Measurements from ENCODE around the gene MAGI1.

Gene MAGI1

DNA sequence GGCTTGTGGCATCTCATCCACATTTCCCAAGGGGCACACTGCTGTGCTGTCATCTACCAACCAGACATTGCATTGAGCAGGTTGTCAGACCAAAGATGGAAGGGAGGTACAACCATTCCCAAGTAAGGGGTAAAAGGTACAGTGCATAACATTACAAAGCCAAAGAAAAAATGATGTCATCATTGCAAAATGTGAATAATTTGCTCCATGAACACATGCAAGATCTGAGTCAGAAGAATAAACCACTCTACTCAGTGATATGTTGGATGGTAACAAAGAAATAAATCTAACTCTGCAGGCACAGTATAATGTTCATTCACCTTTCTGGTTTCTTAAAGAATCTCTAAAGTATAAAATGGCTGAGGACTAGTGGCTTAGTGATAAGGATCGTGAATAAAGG, 202.7 kb downstream of the MAGI1 start:
- H3K4ac ChIP-seq (ENCODE audit: low read depth, low read length): no peak overlapping the region
- H2BK120ac ChIP-seq (ENCODE audit: low read depth, low read length): peak overlapping the region; percentile 94
- H2AK5ac ChIP-seq (ENCODE audit: low read length): no peak overlapping the region
- H3K23ac ChIP-seq (ENCODE audit: low read length): no peak overlapping the region
- no peak overlapping the region for H3K9ac ChIP-seq (ENCODE audit: low read length)
- no peak overlapping the region for H3K4me3 ChIP-seq (ENCODE audit: low read length)
- no peak overlapping the region for H2BK5ac ChIP-seq (ENCODE audit: low read length)
- H3K4me1 ChIP-seq (ENCODE audit: control insufficient read depth, low read depth, low read length): peaks cover 7% of the 10 kb centered on the region
- no peak overlapping the region for H3K56ac ChIP-seq (ENCODE audit: low read length)
- peak; percentile 51 for DNase-seq
- H3K27me3 ChIP-seq (ENCODE audit: insufficient read depth, low read length, poor library complexity): no peaks in the 10 kb centered on the region
- H3K79me1 ChIP-seq (ENCODE audit: low read length): no peaks in the 10 kb centered on the region
- no CpG with 5 or more reads among the region's 1 CpG for WGBS (ENCODE audit: extremely low coverage, insufficient coverage, low lambda C conversion rate)
- no peaks in the 10 kb centered on the region for H3K79me2 ChIP-seq (ENCODE audit: control insufficient read depth, insufficient read depth, low read length)
- no peaks in the 10 kb centered on the region for H3K36me3 ChIP-seq (ENCODE audit: control insufficient read depth, insufficient read depth, low read length)
- H3K27ac ChIP-seq (ENCODE audit: low read depth, low read length): no peak overlapping the region
- H3K18ac ChIP-seq (ENCODE audit: low read length): peak overlapping the region; percentile 76
- H4K5ac ChIP-seq (ENCODE audit: low read length): no peak overlapping the region
- peak overlapping the region; percentile 87 for H2BK15ac ChIP-seq (replicated peaks; ENCODE audit: low read depth)
- H4K8ac ChIP-seq (ENCODE audit: low read depth, low read length): peak overlapping the region; percentile 42
- no peak overlapping the region for H3K4me2 ChIP-seq (ENCODE audit: low read length)

DNA sequence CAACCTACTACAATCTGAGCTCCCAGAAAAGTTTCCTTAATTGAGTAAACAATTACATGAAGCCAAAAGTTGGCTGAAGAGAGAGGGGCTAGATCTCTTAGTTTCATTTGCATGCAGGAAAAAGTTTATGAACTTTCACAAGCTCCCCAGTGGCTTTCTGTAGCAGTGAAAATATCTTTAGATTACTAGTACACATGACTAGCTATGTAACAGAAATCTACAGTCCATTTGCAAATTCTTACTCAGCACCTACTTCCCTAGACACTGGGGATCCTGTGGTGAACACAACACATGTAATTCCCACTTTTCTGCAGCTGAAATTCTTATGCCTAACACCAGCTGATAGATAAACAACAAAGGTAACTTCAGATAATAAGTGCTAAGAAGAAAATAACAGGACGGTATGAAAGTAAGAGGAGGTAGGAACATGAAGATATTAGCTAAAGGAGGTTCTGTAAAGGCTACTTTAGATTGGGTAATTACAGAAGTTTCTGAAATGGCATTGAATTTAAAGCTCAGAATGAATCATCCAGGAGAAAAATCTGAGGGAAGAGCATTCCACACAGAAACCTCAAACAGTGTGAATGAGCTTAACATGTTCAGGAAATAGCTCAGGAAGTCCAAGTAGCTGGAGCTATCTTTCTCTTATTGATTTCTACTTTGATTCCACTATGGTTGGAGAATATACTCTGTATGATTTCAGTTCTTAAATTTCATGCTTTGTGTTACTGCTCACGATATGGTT, 204.8 kb downstream of the MAGI1 start:
- H3K4me1 ChIP-seq (ENCODE audit: control insufficient read depth, low read depth, low read length): peaks cover 8% of the 10 kb centered on the region

DNA sequence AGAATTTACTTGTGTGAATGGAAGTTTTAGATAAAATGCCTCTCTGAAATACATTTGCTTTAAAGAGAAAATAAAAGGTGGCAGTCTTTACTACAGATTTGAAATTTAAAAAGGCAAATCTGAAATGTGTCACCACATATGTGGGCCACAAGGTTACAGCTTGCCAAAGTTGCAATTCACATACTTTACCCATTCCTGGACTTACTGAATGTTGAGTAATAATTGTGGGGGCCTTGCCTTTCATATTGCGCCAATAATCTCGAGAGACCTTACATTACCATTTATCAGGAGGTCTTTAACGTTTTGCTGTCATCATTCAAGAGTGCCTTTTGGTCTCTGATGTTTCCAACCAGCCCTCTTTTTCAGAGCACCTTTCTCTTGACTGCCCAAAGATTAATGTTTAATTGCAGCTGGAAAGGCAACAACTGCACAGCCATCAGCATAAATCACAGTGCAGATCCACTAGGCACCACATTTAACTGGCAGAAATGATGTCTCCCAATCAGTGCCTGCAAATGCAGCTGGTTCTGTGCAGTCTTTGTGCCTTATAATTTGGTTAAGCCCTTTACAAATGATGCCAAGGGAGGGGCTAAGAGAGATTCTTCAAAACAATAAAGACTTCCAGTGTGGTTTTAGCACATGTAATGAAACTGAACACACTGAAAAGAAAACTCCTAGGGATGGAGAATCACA, 206.8 kb downstream of the MAGI1 start:
- no peak for DNase-seq
- H3K36me3 ChIP-seq (ENCODE audit: control insufficient read depth, insufficient read depth, low read length): no peaks in the 10 kb centered on the region
- H3K4me3 ChIP-seq (ENCODE audit: low read length): no peak overlapping the region
- no peaks in the 10 kb centered on the region for H3K27me3 ChIP-seq (ENCODE audit: insufficient read depth, low read length, poor library complexity)
- peaks cover 8% of the 10 kb centered on the region for H3K4me1 ChIP-seq (ENCODE audit: control insufficient read depth, low read depth, low read length)
- no peak overlapping the region for H3K4me2 ChIP-seq (ENCODE audit: low read length)
- H3K9ac ChIP-seq (ENCODE audit: low read length): no peak overlapping the region
- H3K27ac ChIP-seq (ENCODE audit: low read depth, low read length): no peak overlapping the region
- peaks cover 3% of the 10 kb centered on the region for H3K79me1 ChIP-seq (ENCODE audit: low read length)
- H2BK120ac ChIP-seq (ENCODE audit: low read depth, low read length): no peak overlapping the region
- no peak overlapping the region for H2AK5ac ChIP-seq (ENCODE audit: low read length)
- H2BK15ac ChIP-seq (replicated peaks; ENCODE audit: low read depth): peak overlapping the region; percentile 85
- no peak overlapping the region for H3K23ac ChIP-seq (ENCODE audit: low read length)
- WGBS (ENCODE audit: extremely low coverage, insufficient coverage, low lambda C conversion rate): no CpG with 5 or more reads among the region's 3 CpGs
- peak overlapping the region; percentile 8 for H3K18ac ChIP-seq (ENCODE audit: low read length)
- H3K79me2 ChIP-seq (ENCODE audit: control insufficient read depth, insufficient read depth, low read length): peaks cover 5% of the 10 kb centered on the region
- no peak overlapping the region for H2BK5ac ChIP-seq (ENCODE audit: low read length)
- H4K5ac ChIP-seq (ENCODE audit: low read length): no peak overlapping the region
- H3K4ac ChIP-seq (ENCODE audit: low read depth, low read length): no peak overlapping the region
- no peak overlapping the region for H4K8ac ChIP-seq (ENCODE audit: low read depth, low read length)
- H3K56ac ChIP-seq (ENCODE audit: low read length): no peak overlapping the region

More for the DNA sequence above, 204.8 kb downstream of the MAGI1 start:
- Histone ChIP-seq H3K9ac (ENCODE audit: low read length) (no peak overlapping the region), H2BK15ac (replicated peaks; ENCODE audit: low read depth) (no peak overlapping the region), H3K56ac (ENCODE audit: low read length) (no peak overlapping the region), H4K8ac (ENCODE audit: low read depth, low read length) (no peak overlapping the region), H3K4ac (ENCODE audit: low read depth, low read length) (peak overlapping the region; percentile 36), H3K79me1 (ENCODE audit: low read length) (no peaks in the 10 kb centered on the region), H3K18ac (ENCODE audit: low read length) (peak overlapping the region; percentile 95), H3K36me3 (ENCODE audit: control insufficient read depth, insufficient read depth, low read length) (no peaks in the 10 kb centered on the region), H3K4me3 (ENCODE audit: low read length) (no peak overlapping the region), H3K27me3 (ENCODE audit: insufficient read depth, low read length, poor library complexity) (no peaks in the 10 kb centered on the region), H3K4me2 (ENCODE audit: low read length) (no peak overlapping the region), H2BK120ac (ENCODE audit: low read depth, low read length) (no peak overlapping the region), H3K79me2 (ENCODE audit: control insufficient read depth, insufficient read depth, low read length) (no peaks in the 10 kb centered on the region), H2AK5ac (ENCODE audit: low read length) (no peak overlapping the region), H3K27ac (ENCODE audit: low read depth, low read length) (peak overlapping the region; percentile 36), H2BK5ac (ENCODE audit: low read length) (no peak overlapping the region), H3K23ac (ENCODE audit: low read length) (no peak overlapping the region), H4K5ac (ENCODE audit: low read length) (no peak overlapping the region)
- no CpG with 5 or more reads among the region's 2 CpGs for WGBS (ENCODE audit: extremely low coverage, insufficient coverage, low lambda C conversion rate)
- peak; percentile 85 for DNase-seq

DNA sequence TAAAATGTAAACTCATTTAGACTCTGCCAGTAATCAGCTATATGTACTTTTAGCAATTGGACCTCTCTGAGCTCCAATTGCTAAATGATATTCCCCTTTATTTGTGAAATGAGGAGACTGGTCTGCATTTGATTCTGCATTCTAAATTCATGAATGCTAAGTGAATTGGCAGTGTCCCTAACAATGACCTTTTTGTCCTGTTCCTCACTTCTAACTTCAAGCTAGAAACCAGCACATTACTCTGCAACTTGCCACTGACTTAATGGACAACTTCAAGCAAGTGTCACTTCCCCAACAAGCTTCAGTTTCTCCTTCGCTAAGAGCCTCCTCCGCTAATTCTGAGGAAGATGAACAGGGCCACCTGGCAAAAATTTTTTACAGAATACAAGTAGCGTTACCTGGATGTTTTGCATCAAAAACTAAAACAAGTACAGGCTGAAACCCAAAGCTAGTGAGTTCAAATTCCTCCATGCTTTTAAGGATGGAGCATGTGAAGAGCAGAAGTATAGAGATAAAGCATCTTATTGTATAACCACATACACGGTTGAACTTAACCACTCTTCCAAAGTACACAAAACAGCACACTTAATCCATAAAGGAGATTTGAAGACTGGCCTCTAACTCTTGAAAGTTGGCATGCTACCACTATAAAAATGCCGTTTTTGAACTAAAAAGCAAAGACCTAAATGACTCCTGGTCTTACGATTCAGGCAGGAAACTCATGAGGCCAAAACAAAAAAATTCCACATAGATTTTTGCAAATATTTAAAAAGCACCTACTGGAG, 207.6 kb downstream of the MAGI1 start:
- Histone ChIP-seq H3K4me2 (ENCODE audit: low read length) (no peak overlapping the region), H4K8ac (ENCODE audit: low read depth, low read length) (no peak overlapping the region), H3K4me3 (ENCODE audit: low read length) (no peak overlapping the region), H3K23ac (ENCODE audit: low read length) (no peak overlapping the region), H3K36me3 (ENCODE audit: control insufficient read depth, insufficient read depth, low read length) (no peaks in the 10 kb centered on the region), H4K5ac (ENCODE audit: low read length) (no peak overlapping the region), H3K79me2 (ENCODE audit: control insufficient read depth, insufficient read depth, low read length) (peaks cover 5% of the 10 kb centered on the region), H2BK5ac (ENCODE audit: low read length) (no peak overlapping the region), H3K9ac (ENCODE audit: low read length) (no peak overlapping the region), H3K4me1 (ENCODE audit: control insufficient read depth, low read depth, low read length) (peaks cover 8% of the 10 kb centered on the region), H3K27me3 (ENCODE audit: insufficient read depth, low read length, poor library complexity) (no peaks in the 10 kb centered on the region), H3K27ac (ENCODE audit: low read depth, low read length) (no peak overlapping the region), H3K56ac (ENCODE audit: low read length) (no peak overlapping the region), H2AK5ac (ENCODE audit: low read length) (no peak overlapping the region), H2BK15ac (replicated peaks; ENCODE audit: low read depth) (peak overlapping the region; percentile 85), H3K18ac (ENCODE audit: low read length) (no peak overlapping the region), H2BK120ac (ENCODE audit: low read depth, low read length) (no peak overlapping the region), H3K4ac (ENCODE audit: low read depth, low read length) (no peak overlapping the region), H3K79me1 (ENCODE audit: low read length) (peaks cover 3% of the 10 kb centered on the region)
- DNase-seq: no peak
- WGBS (ENCODE audit: extremely low coverage, insufficient coverage, low lambda C conversion rate): no CpG with 5 or more reads among the region's 6 CpGs

DNA sequence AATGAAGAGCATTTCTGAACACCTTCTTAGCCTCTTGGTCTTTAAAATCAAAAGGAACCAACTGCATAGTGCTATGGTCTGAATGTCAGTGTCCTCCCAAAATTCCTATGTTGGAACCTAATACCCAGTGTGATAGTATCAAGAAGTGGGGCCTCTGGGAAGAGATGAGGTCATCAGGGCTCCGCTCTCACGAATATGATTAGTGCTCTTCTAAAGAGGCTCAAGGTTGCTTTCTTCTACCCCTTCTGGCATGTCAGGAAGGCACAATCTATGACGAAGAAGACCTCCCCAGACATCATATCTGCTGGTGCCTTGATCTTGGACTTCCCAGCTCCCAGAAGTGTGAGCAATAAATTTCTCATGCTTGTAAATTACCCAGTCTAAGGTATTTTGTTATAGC, 209.5 kb downstream of the MAGI1 start:
- no peak overlapping the region for H3K4me3 ChIP-seq (ENCODE audit: low read length)
- no peak overlapping the region for H3K4me2 ChIP-seq (ENCODE audit: low read length)
- H3K4me1 ChIP-seq (ENCODE audit: control insufficient read depth, low read depth, low read length): peaks cover 2% of the 10 kb centered on the region
- no peak overlapping the region for H2BK120ac ChIP-seq (ENCODE audit: low read depth, low read length)
- peaks cover 5% of the 10 kb centered on the region for H3K79me2 ChIP-seq (ENCODE audit: control insufficient read depth, insufficient read depth, low read length)
- H3K27ac ChIP-seq (ENCODE audit: low read depth, low read length): no peak overlapping the region
- DNase-seq: peak; percentile 88
- no peak overlapping the region for H3K4ac ChIP-seq (ENCODE audit: low read depth, low read length)
- H3K79me1 ChIP-seq (ENCODE audit: low read length): peaks cover 3% of the 10 kb centered on the region
- H3K56ac ChIP-seq (ENCODE audit: low read length): no peak overlapping the region
- no peak overlapping the region for H2BK5ac ChIP-seq (ENCODE audit: low read length)
- H3K27me3 ChIP-seq (ENCODE audit: insufficient read depth, low read length, poor library complexity): no peaks in the 10 kb centered on the region
- H3K23ac ChIP-seq (ENCODE audit: low read length): no peak overlapping the region
- no CpG with 5 or more reads among the region's 3 CpGs for WGBS (ENCODE audit: extremely low coverage, insufficient coverage, low lambda C conversion rate)
- no peak overlapping the region for H2BK15ac ChIP-seq (replicated peaks; ENCODE audit: low read depth)
- no peak overlapping the region for H2AK5ac ChIP-seq (ENCODE audit: low read length)
- no peak overlapping the region for H3K9ac ChIP-seq (ENCODE audit: low read length)
- no peaks in the 10 kb centered on the region for H3K36me3 ChIP-seq (ENCODE audit: control insufficient read depth, insufficient read depth, low read length)
- H3K18ac ChIP-seq (ENCODE audit: low read length): no peak overlapping the region
- H4K5ac ChIP-seq (ENCODE audit: low read length): no peak overlapping the region
- H4K8ac ChIP-seq (ENCODE audit: low read depth, low read length): no peak overlapping the region

All from mesendoderm (in vitro differentiated cells).